ENCODE measurements around the gene FAM162A.

- TF ChIP-seq EZH2 (IDR thresholded peaks at IDR 0.05) (no peak), POLR2AphosphoS5 (IDR thresholded peaks at IDR 0.05; ENCODE audit: borderline replicate concordance, low read depth, low read length) (no peak)
These were observed 19.5 kb downstream of the FAM162A start for GRCh38 chr3:122403489-122403888.
